ENCODE results near the gene P2RX6. TPM values are rescaled to one million over a fixed set of nuclear protein-coding genes. Genes with fewer than 3 reads are reported as not detected.

P2RX6 gene
- total and polyA plus RNA-seq, 9 of the 15 experiments (the other 6 are each of a cell fraction or from before 2014, with no cell fraction given), result 0.01 to 3.9 (median 1.5) TPM; not detected in 1

DNA sequence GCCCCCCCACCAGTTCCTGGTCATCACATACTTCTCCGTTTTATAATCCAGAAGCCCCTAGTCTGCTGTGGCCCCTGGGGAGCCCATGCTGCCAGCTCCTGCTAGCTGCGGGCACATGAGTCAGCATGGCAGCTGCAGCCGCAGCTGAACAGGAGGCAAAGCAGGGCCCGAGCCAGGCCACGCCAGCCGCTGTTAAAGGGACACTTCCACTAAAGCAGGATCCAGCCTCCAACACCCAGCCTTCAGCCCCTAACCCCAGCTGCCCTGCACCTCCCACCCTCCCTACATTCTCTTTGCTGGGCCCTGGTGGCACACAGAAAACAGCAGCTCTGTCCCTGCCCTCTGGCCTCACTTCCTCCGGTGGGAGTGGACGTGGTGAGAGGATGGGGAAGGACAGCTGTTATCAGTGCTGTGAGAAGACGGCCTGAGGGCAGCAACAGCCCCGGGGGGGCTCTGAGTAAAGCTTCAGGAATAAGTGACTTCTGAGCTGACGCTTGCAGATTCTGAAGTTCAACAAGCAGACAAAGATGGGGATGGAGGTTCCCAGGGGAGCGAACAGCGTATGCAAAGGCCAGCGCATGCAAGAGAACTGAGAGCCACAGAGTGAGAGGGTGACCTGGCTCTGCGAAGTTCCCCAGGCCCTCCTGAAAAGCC, 30.1 kb downstream of the P2RX6 start (continued):
- TF ChIP-seq NFATC3 (IDR thresholded peaks at IDR 0.05) (no peak), NR2F6 (CRISPR knock-in tag; IDR thresholded peaks at IDR 0.05) (no peak), ZNF830 (CRISPR knock-in tag; IDR thresholded peaks at IDR 0.05) (peak; percentile 68; the same call in 1 of the 2 replicates), ELF4 (CRISPR knock-in tag; IDR thresholded peaks at IDR 0.05) (no peak), ZNF274 (IDR thresholded peaks at IDR 0.05; ENCODE audit: borderline replicate concordance, low read depth, low read length) (no peak), SETDB1 (IDR thresholded peaks at IDR 0.05; ENCODE audit: low read length) (no peak), ZNF133 (CRISPR knock-in tag; IDR thresholded peaks at IDR 0.05) (0 out of 2 replicates have a peak, but pooled peaks have one; percentile 67), DACH1 (IDR thresholded peaks at IDR 0.05; ENCODE audit: partially characterized antibody) (no peak), CREM (IDR thresholded peaks at IDR 0.05; ENCODE audit: low read depth) (no peak)
- TF ChIP-seq, protein P1, sequence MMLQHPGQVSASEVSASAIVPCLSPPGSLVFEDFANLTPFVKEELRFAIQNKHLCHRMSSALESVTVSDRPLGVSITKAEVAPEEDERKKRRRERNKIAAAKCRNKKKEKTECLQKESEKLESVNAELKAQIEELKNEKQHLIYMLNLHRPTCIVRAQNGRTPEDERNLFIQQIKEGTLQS (IDR thresholded peaks at IDR 0.05), result no peak
- TF ChIP-seq, protein P1 (CRISPR knock-in tag; conservative IDR thresholded peaks at IDR 0.05), result peak; percentile 72; the same call in 1 of the 2 replicates
- TF ChIP-seq, protein P2, sequence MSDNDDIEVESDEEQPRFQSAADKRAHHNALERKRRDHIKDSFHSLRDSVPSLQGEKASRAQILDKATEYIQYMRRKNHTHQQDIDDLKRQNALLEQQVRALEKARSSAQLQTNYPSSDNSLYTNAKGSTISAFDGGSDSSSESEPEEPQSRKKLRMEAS (CRISPR knock-in tag; IDR thresholded peaks at IDR 0.05), result no peak
- TF ChIP-seq, protein P3, sequence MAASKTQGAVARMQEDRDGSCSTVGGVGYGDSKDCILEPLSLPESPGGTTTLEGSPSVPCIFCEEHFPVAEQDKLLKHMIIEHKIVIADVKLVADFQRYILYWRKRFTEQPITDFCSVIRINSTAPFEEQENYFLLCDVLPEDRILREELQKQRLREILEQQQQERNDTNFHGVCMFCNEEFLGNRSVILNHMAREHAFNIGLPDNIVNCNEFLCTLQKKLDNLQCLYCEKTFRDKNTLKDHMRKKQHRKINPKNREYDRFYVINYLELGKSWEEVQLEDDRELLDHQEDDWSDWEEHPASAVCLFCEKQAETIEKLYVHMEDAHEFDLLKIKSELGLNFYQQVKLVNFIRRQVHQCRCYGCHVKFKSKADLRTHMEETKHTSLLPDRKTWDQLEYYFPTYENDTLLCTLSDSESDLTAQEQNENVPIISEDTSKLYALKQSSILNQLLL (CRISPR knock-in tag; IDR thresholded peaks at IDR 0.05; ENCODE audit: borderline replicate concordance), result no peak
- TF ChIP-seq, protein P4, sequence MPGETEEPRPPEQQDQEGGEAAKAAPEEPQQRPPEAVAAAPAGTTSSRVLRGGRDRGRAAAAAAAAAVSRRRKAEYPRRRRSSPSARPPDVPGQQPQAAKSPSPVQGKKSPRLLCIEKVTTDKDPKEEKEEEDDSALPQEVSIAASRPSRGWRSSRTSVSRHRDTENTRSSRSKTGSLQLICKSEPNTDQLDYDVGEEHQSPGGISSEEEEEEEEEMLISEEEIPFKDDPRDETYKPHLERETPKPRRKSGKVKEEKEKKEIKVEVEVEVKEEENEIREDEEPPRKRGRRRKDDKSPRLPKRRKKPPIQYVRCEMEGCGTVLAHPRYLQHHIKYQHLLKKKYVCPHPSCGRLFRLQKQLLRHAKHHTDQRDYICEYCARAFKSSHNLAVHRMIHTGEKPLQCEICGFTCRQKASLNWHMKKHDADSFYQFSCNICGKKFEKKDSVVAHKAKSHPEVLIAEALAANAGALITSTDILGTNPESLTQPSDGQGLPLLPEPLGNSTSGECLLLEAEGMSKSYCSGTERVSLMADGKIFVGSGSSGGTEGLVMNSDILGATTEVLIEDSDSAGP (CRISPR knock-in tag; IDR thresholded peaks at IDR 0.05), result peak; percentile 73
- TF ChIP-seq, protein P5, sequence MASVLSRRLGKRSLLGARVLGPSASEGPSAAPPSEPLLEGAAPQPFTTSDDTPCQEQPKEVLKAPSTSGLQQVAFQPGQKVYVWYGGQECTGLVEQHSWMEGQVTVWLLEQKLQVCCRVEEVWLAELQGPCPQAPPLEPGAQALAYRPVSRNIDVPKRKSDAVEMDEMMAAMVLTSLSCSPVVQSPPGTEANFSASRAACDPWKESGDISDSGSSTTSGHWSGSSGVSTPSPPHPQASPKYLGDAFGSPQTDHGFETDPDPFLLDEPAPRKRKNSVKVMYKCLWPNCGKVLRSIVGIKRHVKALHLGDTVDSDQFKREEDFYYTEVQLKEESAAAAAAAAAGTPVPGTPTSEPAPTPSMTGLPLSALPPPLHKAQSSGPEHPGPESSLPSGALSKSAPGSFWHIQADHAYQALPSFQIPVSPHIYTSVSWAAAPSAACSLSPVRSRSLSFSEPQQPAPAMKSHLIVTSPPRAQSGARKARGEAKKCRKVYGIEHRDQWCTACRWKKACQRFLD (CRISPR knock-in tag; IDR thresholded peaks at IDR 0.05), result 0 out of 2 replicates have a peak, but pooled peaks have one; percentile 20
- TF ChIP-seq, protein P6, sequence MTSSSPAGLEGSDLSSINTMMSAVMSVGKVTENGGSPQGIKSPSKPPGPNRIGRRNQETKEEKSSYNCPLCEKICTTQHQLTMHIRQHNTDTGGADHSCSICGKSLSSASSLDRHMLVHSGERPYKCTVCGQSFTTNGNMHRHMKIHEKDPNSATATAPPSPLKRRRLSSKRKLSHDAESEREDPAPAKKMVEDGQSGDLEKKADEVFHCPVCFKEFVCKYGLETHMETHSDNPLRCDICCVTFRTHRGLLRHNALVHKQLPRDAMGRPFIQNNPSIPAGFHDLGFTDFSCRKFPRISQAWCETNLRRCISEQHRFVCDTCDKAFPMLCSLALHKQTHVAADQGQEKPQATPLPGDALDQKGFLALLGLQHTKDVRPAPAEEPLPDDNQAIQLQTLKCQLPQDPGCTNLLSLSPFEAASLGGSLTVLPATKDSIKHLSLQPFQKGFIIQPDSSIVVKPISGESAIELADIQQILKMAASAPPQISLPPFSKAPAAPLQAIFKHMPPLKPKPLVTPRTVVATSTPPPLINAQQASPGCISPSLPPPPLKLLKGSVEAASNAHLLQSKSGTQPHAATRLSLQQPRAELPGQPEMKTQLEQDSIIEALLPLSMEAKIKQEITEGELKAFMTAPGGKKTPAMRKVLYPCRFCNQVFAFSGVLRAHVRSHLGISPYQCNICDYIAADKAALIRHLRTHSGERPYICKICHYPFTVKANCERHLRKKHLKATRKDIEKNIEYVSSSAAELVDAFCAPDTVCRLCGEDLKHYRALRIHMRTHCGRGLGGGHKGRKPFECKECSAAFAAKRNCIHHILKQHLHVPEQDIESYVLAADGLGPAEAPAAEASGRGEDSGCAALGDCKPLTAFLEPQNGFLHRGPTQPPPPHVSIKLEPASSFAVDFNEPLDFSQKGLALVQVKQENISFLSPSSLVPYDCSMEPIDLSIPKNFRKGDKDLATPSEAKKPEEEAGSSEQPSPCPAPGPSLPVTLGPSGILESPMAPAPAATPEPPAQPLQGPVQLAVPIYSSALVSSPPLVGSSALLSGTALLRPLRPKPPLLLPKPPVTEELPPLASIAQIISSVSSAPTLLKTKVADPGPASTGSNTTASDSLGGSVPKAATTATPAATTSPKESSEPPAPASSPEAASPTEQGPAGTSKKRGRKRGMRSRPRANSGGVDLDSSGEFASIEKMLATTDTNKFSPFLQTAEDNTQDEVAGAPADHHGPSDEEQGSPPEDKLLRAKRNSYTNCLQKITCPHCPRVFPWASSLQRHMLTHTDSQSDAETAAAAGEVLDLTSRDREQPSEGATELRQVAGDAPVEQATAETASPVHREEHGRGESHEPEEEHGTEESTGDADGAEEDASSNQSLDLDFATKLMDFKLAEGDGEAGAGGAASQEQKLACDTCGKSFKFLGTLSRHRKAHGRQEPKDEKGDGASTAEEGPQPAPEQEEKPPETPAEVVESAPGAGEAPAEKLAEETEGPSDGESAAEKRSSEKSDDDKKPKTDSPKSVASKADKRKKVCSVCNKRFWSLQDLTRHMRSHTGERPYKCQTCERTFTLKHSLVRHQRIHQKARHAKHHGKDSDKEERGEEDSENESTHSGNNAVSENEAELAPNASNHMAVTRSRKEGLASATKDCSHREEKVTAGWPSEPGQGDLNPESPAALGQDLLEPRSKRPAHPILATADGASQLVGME (CRISPR knock-in tag; IDR thresholded peaks at IDR 0.05), result 0 out of 2 replicates have a peak, but pooled peaks have one; percentile 81

Data from K562 (cell line).